IMR-90 (cell line): ENCODE data around the gene CPEB1. TPM values are rescaled to one million over a fixed set of nuclear protein-coding genes. Genes with fewer than 3 reads are reported as not detected.
"Not testable (repeated sequence)": the region's sequence is repeated elsewhere in the genome, so short reads cannot be mapped to it uniquely, and the experiment has no call there.

Experiments
- ATAC-seq: fragments of 200-7000 bp; cut with Tn5 transposase; 2 replicates; pipeline ENCODE4 v1.9.1; 2020; ENCODE audit warnings: low read depth, mild to moderate bottlenecking, moderate library complexity
- BruUV-seq: library from RNA; stranded (reverse); fragments of 400-500 nt; replicated peaks from 2 replicates; lab custom pipeline; 2021; lab: Mats Ljungman, UMichigan
- CTCF ChIA-PET: fragments of 300-600 bp; formaldehyde crosslinking; extraction: SDS; loops from one replicate; lab custom pipeline; 2021; ENCODE audit warnings: antibody characterized with exemption; lab: Yijun Ruan, JAX
- POLR2A ChIA-PET: fragments of 300-600 bp; sonication (Branson Sonifier 250); formaldehyde crosslinking; loops from one replicate; lab custom pipeline; 2022; ENCODE audit warnings: antibody characterized with exemption; ENCODE audit not compliant: unreplicated experiment; lab: Charles Lee
- DNase-seq: peaks from one replicate; pipeline ENCODE4 v3.0.0; 2013
- H2AFZ ChIP-seq: replicated peaks from 2 replicates; pipeline ENCODE3; 2013; ENCODE audit warnings: low read length, mild to moderate bottlenecking; ENCODE audit not compliant: poor library complexity
- H2AK5ac ChIP-seq: 2 replicates; pipeline ENCODE4 v1.6.1; 2013; ENCODE audit warnings: low read depth, low read length, inconsistent platforms
- H2AK9ac ChIP-seq: replicated peaks from 2 replicates; pipeline ENCODE3; 2013; ENCODE audit warnings: mild to moderate bottlenecking, low read depth, low read length, moderate library complexity; ENCODE audit not compliant: poor library complexity
- H2BK120ac ChIP-seq: 2 replicates; pipeline ENCODE4 v1.6.1; 2013; ENCODE audit warnings: low read depth, low read length, inconsistent platforms
- H2BK15ac ChIP-seq: 3 replicates; pipeline ENCODE4 v1.6.1; 2013; ENCODE audit warnings: low read depth, low read length, inconsistent platforms
- H2BK20ac ChIP-seq: 2 replicates; pipeline ENCODE4 v1.6.1; 2013; ENCODE audit warnings: low read depth, mild to moderate bottlenecking, inconsistent platforms, low read length, moderate library complexity
- H2BK5ac ChIP-seq: 2 replicates; pipeline ENCODE4 v1.6.1; 2013; ENCODE audit warnings: mild to moderate bottlenecking, low read depth, low read length, inconsistent platforms; ENCODE audit not compliant: poor library complexity, severe bottlenecking
- H3K14ac ChIP-seq: replicated peaks from 2 replicates; pipeline ENCODE4 v1.6.1; 2013; ENCODE audit warnings: low read depth, low read length, inconsistent platforms
- H3K18ac ChIP-seq: 2 replicates; pipeline ENCODE4 v1.6.1; 2013; ENCODE audit warnings: low read depth, low read length, control low read depth
- H3K23ac ChIP-seq: 2 replicates; pipeline ENCODE4 v1.6.1; 2013; ENCODE audit warnings: low read depth, low read length, inconsistent platforms
- H3K27ac ChIP-seq: 2 replicates; pipeline ENCODE4 v1.5.1; 2013; ENCODE audit warnings: mild to moderate bottlenecking, control low read depth, low read length; ENCODE audit not compliant: insufficient read depth
- H3K27me3 ChIP-seq: 2 replicates; pipeline ENCODE4 v1.6.1; 2013; ENCODE audit warnings: low read length; ENCODE audit not compliant: control insufficient read depth, insufficient read depth
- H3K36me3 ChIP-seq: 2 replicates; pipeline ENCODE4 v1.6.1; 2013; ENCODE audit warnings: low read length, mixed read lengths; ENCODE audit not compliant: control insufficient read depth, insufficient read depth
- H3K4ac ChIP-seq: 2 replicates; pipeline ENCODE4 v1.6.1; 2013; ENCODE audit warnings: low read depth, low read length, inconsistent platforms
- H3K4me1 ChIP-seq: 2 replicates; pipeline ENCODE4 v1.6.1; 2013; ENCODE audit warnings: low read length, mixed read lengths; ENCODE audit not compliant: control insufficient read depth, insufficient read depth
- H3K4me2 ChIP-seq: 2 replicates; pipeline ENCODE4 v1.6.1; 2013; ENCODE audit warnings: low read depth, mild to moderate bottlenecking, control low read depth, low read length, moderate library complexity
- H3K4me3 ChIP-seq: 2 replicates; pipeline ENCODE4 v1.5.1; 2013; ENCODE audit warnings: low read depth, mild to moderate bottlenecking, control low read depth, low read length, moderate library complexity; ENCODE audit not compliant: insufficient read depth
- H3K56ac ChIP-seq: 2 replicates; pipeline ENCODE4 v1.6.1; 2013; ENCODE audit warnings: low read length, inconsistent platforms; ENCODE audit not compliant: insufficient read depth; ENCODE audit errors: extremely low read depth
- H3K79me1 ChIP-seq, 2 experiments: 2 replicates each; pipeline ENCODE4 v1.6.1; 2013; ENCODE audit warnings: low read length in 2 of 2, inconsistent platforms in 1 of 2, low read depth in 1 of 2
- H3K9ac ChIP-seq: 2 replicates; pipeline ENCODE4 v1.6.1; 2013; ENCODE audit warnings: low read depth, low read length, control low read depth
- H3K9me1 ChIP-seq: 2 replicates; pipeline ENCODE4 v1.6.1; 2013; ENCODE audit warnings: low read length, inconsistent platforms; ENCODE audit not compliant: insufficient read depth
- H3K9me3 ChIP-seq: 2 replicates; pipeline ENCODE4 v1.6.1; 2013; ENCODE audit warnings: low read length; ENCODE audit not compliant: control insufficient read depth, insufficient read depth
- H4K20me1 ChIP-seq: 2 replicates; pipeline ENCODE4 v1.6.1; 2013; ENCODE audit warnings: low read length, inconsistent platforms; ENCODE audit not compliant: insufficient read depth
- H4K5ac ChIP-seq: 2 replicates; pipeline ENCODE4 v1.6.1; 2013; ENCODE audit warnings: mild to moderate bottlenecking, low read depth, low read length, control low read depth
- H4K8ac ChIP-seq, 2 experiments: 2 replicates each; pipeline ENCODE4 v1.6.1; 2013; ENCODE audit warnings: low read depth in 2 of 2, low read length in 2 of 2, control low read depth in 1 of 2, inconsistent platforms in 1 of 2
- H4K91ac ChIP-seq: 2 replicates; pipeline ENCODE4 v1.6.1; 2013; ENCODE audit warnings: low read depth, low read length, inconsistent platforms; ENCODE audit not compliant: insufficient read depth
- CTCF ChIP-seq: conservative IDR thresholded peaks from 2 replicates; pipeline ENCODE4 v1.5.1; 2012; ENCODE audit warnings: mild to moderate bottlenecking, low read depth, low read length, improper control_type of control experiment
- RAD21 ChIP-seq: IDR thresholded peaks from 2 replicates; pipeline ENCODE4 v1.6.1; 2012; ENCODE audit warnings: low read length, improper control_type of control experiment
- WGBS, 2 experiments: methylation state at CpG; one replicate each; pipeline versions ENCODE4 v1.1.5 to v1.1.7; 2013; ENCODE audit warnings: missing lambda C conversion rate in 2 of 2; ENCODE audit not compliant: insufficient read length in 1 of 2; ENCODE audit errors: extremely low coverage in 2 of 2; 5-methylcytosine and 5-hydroxymethylcytosine counted together
- dilution Hi-C: fragments of 300-500 bp; cut with HindIII; formaldehyde crosslinking; loops from one replicate; pipeline ENCODE4 v1.14.3; 2018; ENCODE audit warnings: low sequenced_read_pairs; ENCODE audit not compliant: unreplicated experiment
- in situ Hi-C: fragments of 300-500 bp; cut with MboI; formaldehyde crosslinking; loops from 3 replicates; pipeline ENCODE4 v1.14.3; 2019; ENCODE audit warnings: low sequenced_read_pairs, inconsistent platforms, mixed read lengths
- intact Hi-C: fragments of 100-400 bp; cut with micrococcal nuclease; formaldehyde crosslinking; loops from 2 replicates; pipeline ENCODE4 v1.10.0; 2022
- polyA plus RNA-seq, 3 experiments: library from polyadenylated mRNA; depleted of rRNA; stranded (reverse); fragments of >200 nt; gene quantifications; 2 replicates each; pipeline ENCODE4 v1.2.3, GENCODE V29; 2012; ENCODE audit warnings: low replicate concordance in 1 of 3
- total RNA-seq: library from RNA; depleted of rRNA; stranded (reverse); fragments of >200 nt; gene quantifications from 2 replicates; pipeline ENCODE4 v1.2.3, GENCODE V29; 2012

Gene CPEB1
- total and polyA plus RNA-seq, 2 of the 4 experiments (the other 2 are of a cell fraction), result 8.9 to 12.5 TPM

DNA sequence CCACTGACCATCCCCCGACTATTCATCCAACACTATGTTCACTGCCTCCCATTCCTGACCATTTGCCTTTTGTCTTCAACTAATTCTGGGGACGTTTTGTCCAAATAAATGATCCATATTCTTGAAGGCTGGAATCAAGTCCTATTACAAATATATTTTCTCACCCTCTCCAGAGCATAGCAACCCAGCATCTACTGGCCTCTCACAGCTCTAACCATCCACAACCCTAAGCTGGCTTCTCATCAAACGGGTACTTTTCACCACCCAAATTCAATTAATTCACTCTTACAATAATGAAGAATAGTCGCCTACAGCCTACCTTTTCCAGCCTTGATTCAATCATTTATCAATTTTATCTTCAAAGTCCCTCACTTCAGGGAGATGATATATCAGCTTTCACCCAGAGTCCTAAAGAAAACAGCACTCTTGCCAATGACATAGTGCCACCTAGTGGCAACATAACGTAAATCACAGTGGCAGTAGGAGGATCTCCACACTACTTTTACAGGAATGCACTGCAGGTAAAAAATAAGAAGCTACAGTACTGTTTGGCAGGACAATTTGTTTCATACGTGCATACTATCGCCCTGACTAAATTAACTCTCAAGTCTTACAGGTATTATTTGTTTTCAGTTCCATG is 144.3 kb downstream of the CPEB1 start:
- H3K14ac ChIP-seq, H4K91ac ChIP-seq, H3K27me3 ChIP-seq, H2AK5ac ChIP-seq, H3K36me3 ChIP-seq, BruUV-seq, DNase-seq, H2BK20ac ChIP-seq, H3K9me1 ChIP-seq, in situ Hi-C loops, H4K20me1 ChIP-seq, H4K5ac ChIP-seq, H4K8ac ChIP-seq, CTCF ChIA-PET, H3K4me2 ChIP-seq, H3K4me1 ChIP-seq, H3K4me3 ChIP-seq, H2BK15ac ChIP-seq, H3K18ac ChIP-seq, H3K9me3 ChIP-seq, H3K9ac ChIP-seq, intact Hi-C loops, H2AK9ac ChIP-seq, H3K79me1 ChIP-seq, H3K4ac ChIP-seq, dilution Hi-C loops, H2BK5ac ChIP-seq, H2AFZ ChIP-seq, POLR2A ChIA-PET, H2BK120ac ChIP-seq, H3K56ac ChIP-seq, H3K23ac ChIP-seq, H3K27ac ChIP-seq: not testable (repeated sequence)
- peak; percentile 41 for ATAC-seq
- TF ChIP-seq CTCF, result 0 out of 2 replicates have a peak, but pooled peaks have one; percentile 6
- TF ChIP-seq RAD21, result peak; percentile 12; the same call in 1 of the 2 replicates
- WGBS, 2 experiments, result no CpG with 5 or more reads among the region's 7 CpGs

GRCh38 chr15:82500772-82501171 is 146.4 kb downstream of the CPEB1 start:
- H4K91ac ChIP-seq, H2AFZ ChIP-seq, CTCF ChIA-PET, H3K4me1 ChIP-seq, DNase-seq, dilution Hi-C loops, H3K36me3 ChIP-seq, ATAC-seq, POLR2A ChIA-PET, H2AK5ac ChIP-seq, H2BK15ac ChIP-seq, H3K27me3 ChIP-seq, H2BK20ac ChIP-seq, H3K9ac ChIP-seq, H3K9me1 ChIP-seq, H4K8ac ChIP-seq, in situ Hi-C loops, H3K27ac ChIP-seq, H4K20me1 ChIP-seq, H3K4ac ChIP-seq, H2AK9ac ChIP-seq, H3K9me3 ChIP-seq, H3K23ac ChIP-seq, H3K4me2 ChIP-seq, H3K56ac ChIP-seq, H3K79me1 ChIP-seq, H4K5ac ChIP-seq, intact Hi-C loops, BruUV-seq, H3K14ac ChIP-seq, H2BK120ac ChIP-seq, H3K18ac ChIP-seq, H2BK5ac ChIP-seq, H3K4me3 ChIP-seq: not testable (repeated sequence)
- WGBS, 2 experiments, result no CpG with 5 or more reads among the region's 4 CpGs
